PFSK-1 (cell line): Measurements from ENCODE around the gene SLC2A1.

Source experiments
- POLR2AphosphoS5 ChIP-seq: IDR thresholded peaks from 2 replicates; pipeline ENCODE4 v1.6.1; 2012; ENCODE audit warnings: low read depth, mild to moderate bottlenecking, control low read depth, low read length, moderate library complexity
- REST ChIP-seq, 2 experiments: IDR thresholded peaks; 2 replicates each; pipeline versions ENCODE4 v1.6.1 to v1.8.0; 2011 to 2012; ENCODE audit warnings: low read depth in 2 of 2, low read length in 2 of 2, control low read depth in 1 of 2, inconsistent platforms in 1 of 2, mild to moderate bottlenecking in 1 of 2, moderate library complexity in 1 of 2; ENCODE audit not compliant: insufficient read depth in 1 of 2

GRCh38 chr1:42993502-42994136 is 35.0 kb upstream of the SLC2A1 start:
- TF ChIP-seq REST (IDR thresholded peaks at IDR 0.05; ENCODE audit: insufficient read depth in 1 of 2, low read depth in 2 of 2, low read length in 2 of 2): no peak
- no peak for TF ChIP-seq POLR2AphosphoS5
